HG03103 (cell line): ENCODE results near the gene DKK3.

Source experiments
- ATAC-seq: cut with Tn5 transposase; IDR thresholded peaks from one replicate; pipeline ENCODE4 v1.9.1; 2021; ENCODE audit warnings: low read depth; ENCODE audit not compliant: unreplicated experiment

The DKK3 gene

DNA sequence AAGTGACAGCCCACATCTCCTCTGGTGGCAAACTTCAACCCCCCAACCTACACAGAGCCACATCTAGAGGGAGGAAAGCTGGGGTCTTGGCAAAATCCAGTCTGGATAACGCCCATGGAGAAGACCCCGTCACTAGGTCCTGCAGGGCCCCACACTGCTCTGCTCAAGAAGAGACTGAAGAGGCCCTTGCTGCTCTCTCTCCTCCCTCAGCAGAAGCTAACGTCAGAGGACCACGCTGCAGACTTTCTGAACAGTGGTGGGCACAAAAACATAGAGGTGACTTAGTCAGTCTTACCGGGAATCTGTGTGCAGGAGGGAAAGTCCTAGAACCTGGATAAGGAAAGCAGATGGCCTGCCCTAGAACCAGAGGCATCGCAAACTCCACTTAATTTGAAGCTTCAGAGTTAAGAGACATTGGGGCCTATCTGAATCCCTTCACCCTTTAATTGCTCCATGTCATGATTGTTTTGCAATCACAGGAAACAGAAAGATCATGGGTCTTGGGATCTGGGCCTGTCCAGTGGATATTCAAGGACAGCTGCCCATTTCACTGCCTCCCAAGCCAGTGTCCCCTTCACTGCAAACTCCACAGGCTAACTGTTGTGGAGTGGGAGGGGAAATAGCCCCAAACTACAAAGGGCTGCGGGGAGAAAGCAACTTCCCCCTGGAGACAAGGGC lies 1.7 kb downstream of the DKK3 start:
- no peak for ATAC-seq

DNA sequence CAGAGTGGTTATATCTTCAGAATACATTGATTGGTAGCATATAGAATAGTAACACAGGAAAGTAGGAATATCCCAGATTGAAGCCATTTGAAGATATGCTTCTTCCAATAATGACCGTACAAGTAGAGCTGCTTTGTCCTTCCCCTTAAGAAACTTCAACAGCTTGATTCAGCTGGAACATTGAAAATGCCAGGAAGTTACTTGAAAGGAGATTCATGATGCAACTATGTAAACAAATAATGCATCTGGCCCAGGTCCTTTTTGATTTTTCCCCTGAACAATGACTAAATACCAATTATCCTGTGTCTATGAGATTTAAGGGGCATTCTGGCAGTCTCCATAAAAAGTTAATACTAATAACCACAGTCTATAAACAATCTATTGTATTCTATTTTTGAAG lies 3.0 kb downstream of the DKK3 start:
- no peak for ATAC-seq

DNA sequence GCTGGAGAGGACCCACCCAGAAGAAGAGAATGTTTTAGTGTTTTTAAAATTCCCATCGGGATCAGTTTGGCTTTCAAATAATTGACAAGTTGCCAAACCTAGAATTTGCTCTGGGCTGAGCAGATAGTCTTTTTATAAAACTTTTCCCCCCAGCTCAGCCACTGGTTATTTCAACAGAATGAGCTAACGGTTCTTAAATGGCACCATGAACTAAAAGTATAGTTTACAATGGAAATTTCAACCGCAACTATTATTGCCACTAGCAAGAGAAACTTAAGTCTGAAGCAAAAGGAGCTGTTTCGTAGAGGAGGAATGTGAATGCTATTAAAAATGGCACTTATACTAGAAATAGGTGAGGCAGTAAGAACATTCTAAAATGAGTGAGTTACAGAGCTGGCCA lies 3.4 kb downstream of the DKK3 start:
- ATAC-seq = no peak

DNA sequence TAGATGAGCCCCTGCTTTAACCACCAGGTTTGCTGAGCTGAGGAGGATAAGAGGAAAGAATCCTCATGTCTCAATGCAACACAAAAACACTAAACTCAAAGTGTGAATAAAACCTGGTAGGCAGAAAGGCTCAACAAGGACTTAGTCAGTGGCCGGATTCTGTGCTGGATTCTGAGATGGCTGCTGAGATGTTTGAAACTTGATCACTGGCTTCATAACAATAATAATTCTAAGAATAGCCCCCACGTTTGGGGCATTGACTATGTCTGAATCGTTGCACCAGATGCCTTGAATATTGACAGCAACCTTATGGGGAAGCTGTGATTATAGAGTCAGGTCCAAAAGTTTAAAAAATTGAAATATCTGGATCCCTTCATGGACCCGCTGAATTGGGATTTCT lies 4.6 kb downstream of the DKK3 start:
- no peak for ATAC-seq

DNA sequence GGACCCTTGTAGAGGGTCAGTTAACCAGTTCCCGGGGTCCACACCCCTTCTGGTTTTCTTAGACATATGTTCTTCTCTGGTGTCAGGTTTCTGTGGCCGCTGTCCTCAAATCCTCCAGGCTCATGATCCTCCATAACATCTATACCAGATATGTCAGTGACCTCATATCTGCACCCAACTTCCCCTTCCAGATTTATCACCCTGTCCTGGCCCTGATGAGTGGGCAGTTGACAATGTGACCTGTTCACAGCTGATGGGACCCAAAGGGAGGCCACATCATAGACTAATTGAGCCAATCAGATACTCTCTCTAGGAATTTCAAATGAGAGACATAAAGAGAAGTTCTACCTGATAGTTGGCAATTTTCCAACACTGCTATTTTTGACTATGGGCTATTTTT lies 5.1 kb downstream of the DKK3 start:
- ATAC-seq = no peak

DNA sequence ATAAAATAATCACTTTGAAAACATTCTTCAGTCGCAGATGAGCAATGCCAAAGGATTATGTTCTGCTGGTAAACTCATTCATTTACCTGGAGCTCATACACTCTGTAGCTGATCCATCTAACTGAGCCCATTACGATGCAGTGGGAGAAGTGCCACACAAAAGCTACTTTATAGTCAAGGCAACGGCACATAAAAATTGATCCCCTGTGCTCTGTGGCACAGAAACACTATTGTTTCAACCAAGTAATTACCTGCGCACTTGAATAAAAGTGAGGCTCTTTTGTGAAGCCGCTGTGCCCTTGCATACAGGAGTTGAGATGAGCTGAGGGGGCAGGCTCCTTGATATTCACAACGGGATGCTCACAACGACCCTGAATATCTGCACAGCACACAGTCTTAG lies 7.2 kb downstream of the DKK3 start:
- ATAC-seq = no peak

DNA sequence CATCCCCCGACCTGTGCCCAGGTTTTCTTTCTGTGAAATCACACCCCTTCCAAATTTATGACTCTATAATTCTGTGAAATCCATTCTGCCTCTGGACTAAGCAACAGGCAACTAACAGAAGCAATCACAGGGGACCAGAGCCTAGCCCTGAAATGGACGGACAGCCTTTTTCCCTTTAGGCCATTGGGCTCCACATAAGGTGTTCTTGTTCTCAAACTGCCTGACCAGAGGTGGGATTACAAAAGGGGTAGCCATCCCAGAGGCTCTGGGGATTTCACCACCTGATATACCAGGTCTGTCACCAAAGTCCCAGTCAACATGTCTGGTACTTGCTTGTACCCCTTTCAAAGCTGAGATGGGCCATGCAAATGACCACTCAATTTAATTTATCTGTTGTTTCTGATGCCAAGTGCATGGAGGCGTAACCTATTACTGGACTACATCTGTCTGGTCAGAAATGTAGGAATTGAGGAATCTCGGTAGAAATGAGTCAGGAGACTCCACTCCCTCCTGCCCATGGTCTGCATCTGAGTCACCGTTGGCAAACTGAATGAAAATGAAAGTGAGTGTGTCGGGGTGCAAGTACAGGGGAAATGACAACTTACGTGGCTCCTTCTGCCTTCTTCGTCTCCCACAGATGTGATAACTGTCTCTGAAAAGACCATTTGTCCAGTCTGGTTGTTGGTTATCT lies 10.2 kb downstream of the DKK3 start:
- ATAC-seq = no peak

DNA sequence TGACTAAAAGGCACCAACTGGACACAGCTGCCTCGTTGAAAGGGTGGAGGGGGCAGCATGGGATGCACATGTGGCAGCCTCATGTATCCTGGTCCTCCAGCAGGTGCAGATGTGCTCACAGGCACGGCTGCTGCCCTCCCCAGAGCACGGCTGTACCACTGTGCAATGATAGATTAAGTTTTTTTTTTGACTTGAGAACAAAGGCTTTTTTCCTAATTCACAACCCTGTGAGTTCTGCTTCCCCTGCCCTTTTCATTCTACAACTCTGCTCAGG lies 11.4 kb downstream of the DKK3 start:
- no peak for ATAC-seq

DNA sequence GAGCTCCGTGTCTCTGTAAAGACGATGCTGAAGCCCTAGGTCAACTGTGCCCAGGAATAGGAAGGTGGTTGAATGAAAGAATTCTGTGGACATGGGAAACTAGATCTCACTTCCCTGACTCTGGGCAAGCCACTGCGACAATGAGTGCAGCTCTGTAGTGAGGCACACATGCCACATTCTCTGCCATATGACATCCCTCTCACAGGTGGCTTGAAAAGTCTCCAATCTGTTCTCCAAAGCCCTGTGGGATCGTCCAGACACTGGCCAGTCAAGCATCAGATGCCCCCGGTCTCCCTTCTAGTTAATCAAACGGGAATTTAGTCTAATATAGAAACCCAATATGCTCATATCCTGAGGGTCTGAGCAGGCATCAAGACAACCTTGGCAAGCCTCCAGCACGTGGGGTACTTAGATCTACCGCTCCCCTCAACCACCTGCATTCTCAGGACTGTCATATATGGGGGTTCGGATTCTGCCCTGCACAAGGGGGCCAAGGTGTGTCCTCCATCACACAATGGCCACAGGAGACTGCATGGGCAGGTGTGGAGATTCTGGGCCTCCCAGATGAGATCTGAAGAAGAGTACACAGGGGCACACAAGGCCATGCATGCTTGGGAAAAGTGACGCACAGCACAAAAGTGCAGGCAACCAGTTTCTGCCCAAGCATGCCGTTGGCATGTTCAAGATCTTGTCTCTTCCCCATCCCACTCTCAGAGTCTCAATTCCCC lies 11.9 kb downstream of the DKK3 start:
- no peak for ATAC-seq

DNA sequence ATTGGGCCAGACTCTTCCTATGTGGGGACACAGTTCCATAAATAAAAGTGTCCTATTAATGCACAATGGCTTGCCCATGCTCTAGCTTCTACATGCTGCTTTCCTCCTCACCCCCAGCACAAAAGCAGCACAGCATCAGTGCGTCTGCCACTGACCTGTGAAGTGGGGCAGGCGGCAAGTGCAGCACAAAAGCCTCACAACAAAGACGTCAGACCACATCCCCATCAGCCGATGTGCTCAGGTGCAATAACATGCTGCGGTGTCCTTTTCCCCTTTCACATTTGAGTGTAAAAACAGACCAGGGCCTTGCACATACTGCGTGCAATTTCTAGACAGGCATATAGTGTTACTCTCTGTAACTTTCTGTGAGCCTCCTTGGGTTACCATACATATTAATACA lies 12.8 kb downstream of the DKK3 start:
- no peak for ATAC-seq

DNA sequence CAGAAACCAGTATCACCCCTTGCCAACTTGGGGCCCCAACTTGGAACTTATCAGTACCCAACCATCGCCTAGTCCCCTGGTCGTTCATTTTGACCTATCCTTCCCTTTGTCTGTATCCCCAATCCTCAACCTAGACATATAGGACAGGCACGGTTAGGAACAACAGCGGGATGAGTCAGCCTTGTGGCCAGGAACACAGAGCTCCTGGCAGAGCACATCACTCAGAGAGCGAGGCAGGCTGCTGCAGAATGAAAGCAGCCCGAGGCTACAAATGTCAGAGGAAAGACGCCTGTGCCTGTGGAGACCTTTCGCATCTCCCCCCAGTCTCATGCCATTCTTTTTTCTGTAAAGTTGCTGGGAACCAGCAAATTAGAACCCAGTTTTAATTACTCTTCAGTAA lies 14.6 kb downstream of the DKK3 start:
- ATAC-seq = no peak

DNA sequence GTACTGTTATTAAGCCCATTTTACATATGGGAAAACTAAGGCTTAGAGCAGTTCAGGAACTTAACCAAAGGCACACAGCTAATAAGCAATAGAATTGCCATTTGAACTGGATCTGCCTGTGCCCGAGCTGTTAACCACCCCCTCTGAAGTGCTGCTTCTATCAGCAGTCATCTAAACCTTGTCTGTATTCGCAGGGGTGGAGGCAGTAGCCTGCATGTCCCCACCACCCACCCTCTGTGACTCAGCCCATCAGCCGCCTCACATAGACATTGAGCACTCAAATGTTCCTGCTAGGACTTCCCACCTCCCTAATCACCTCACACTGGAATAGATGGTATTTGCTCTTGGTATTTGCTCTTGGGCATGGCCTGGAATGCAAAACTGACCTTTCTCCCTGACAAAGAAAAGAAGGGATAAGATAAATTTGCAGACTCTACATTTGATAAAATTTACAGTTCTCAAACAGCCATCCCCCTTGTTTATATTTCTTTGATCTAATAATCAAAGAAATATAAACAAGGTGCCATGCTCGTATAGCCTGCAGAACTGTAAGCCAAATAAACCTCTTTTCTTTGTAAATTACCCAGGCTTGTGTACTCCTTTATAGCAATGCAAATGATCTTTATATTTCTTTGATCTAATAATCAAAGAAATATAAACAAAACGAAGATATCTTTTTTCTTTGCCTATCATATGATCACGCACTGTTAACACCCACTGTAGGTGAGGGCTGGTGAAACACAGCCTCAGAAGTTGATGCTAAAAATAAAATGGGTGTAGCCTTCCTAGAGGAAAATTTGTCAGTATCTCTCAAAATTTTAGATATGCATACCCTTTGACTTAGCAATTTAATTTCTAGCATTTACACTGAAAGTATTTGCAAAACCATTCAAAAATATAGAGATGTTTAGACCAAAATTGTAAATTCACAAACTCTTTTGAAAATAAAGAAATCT lies 15.9 kb downstream of the DKK3 start:
- ATAC-seq = no peak

DNA sequence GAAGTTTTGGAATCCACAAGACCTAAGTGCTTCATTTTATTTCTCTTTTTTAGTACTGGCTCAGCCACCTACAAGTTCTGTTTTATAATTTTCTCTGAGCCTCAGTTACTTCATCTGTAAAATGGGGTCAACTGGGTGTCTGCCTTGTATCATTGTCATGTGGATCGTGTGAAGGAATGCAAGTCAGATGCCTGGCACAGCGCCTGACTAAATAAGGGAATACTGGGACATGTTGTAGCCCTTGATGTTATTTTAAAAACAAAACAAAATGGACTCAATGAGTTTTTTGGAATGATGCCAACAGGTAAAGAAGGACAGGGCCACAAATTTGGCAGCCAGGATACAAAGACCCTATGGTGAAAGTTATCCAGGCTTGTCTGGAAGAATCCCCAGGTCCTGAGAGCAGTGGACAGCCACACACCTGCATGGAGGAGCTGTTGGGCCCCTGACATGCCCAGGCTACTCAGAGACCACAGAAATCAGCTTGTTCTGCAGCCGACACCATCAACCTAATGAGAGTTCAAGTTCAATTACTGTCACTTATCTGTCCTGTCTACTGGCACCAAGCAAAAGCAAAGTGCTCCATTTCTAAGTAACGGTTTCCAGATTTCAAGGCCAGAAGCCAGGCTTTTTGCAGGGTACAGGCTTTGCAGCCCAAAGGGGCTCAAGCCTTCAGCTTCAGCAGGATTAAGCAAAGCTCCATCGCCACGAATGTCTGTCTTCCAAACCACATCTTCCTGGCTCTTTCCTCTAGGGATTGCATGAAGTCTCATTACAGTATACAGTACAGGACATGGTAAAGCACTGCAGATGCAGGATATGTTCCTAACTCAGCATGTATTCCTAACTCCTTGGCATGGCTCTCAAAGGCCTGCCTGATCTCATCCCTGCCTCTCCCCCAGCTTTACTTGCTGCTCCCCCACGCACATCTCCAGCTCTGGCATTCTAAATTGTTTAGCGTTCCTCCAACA lies 18.4 kb downstream of the DKK3 start:
- ATAC-seq = no peak

DNA sequence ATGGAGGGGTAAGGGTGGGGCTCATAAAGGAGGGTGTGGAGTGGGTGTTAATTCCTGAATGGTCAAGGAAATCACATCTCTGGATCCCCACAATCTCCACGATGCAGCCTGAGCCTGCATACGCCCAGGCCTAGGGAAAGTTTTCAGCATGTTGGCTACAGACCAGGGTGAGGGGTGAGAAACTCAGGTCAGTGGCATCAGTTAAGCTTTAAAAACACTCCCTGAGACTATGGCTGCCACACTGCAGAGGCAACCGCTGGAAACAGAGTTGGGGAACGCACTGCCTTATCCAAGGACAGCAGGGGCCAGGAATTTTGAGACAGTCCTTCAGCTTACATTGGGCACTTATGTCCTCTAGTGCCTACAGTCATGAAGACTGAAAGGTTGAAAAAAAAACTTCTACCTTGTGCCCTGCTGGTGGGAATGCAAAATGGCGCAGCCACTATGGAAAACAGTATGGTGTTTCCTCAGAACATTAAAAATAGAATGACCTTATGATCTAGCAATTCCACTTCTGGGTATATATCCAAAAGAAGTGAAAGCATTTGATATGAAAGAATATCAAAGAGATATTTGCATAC lies 19.7 kb downstream of the DKK3 start:
- no peak for ATAC-seq

DNA sequence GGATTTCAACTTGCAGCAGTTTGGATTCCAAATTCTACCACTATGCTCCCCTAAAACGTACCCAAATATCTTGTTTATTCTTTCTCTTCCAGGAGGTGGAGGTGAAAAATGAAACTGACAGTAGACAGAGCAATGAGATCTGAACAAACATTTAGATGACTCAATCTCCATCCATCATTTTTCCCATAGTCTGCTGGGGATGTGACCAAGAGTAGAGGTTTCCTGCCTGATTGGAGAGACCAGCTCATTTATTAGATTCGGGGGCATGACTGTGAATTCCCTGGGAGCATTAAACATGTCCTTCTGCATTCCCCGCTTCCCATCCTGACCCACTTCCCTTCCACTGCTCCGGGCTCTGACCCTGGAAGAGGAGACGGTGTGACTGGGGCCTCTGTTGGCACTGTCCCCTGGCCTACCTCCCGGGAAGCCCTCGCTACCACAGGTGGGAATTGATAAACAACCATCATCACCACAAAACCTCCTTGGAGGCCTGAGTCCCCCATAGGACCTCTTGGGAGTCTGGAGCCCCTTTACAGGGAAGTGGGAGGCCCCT lies 20.3 kb downstream of the DKK3 start:
- no peak for ATAC-seq

DNA sequence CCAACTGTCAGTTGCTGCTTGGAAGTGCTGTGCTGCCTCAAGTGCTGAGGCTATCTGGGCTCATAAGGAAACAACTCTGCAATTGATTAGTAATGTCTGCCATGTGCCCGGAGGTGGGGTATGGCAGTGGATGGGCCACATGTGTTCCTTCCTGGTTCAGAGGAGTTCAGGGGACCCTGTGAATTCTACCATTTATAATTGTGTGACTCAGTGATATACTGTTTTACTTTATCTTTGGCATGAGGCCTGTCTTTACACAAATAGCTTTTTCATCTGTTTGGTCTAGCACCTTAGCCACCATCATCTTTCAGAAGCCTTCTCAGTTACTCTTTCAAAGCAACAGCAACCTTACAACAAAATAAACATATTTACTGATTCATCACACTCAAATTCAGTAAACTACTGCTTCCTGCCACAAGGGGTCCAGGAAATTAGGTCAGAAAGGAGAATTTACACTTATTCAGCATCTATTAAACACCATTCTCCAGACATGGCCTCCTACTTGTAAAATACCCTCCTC lies 20.9 kb downstream of the DKK3 start:
- no peak for ATAC-seq

DNA sequence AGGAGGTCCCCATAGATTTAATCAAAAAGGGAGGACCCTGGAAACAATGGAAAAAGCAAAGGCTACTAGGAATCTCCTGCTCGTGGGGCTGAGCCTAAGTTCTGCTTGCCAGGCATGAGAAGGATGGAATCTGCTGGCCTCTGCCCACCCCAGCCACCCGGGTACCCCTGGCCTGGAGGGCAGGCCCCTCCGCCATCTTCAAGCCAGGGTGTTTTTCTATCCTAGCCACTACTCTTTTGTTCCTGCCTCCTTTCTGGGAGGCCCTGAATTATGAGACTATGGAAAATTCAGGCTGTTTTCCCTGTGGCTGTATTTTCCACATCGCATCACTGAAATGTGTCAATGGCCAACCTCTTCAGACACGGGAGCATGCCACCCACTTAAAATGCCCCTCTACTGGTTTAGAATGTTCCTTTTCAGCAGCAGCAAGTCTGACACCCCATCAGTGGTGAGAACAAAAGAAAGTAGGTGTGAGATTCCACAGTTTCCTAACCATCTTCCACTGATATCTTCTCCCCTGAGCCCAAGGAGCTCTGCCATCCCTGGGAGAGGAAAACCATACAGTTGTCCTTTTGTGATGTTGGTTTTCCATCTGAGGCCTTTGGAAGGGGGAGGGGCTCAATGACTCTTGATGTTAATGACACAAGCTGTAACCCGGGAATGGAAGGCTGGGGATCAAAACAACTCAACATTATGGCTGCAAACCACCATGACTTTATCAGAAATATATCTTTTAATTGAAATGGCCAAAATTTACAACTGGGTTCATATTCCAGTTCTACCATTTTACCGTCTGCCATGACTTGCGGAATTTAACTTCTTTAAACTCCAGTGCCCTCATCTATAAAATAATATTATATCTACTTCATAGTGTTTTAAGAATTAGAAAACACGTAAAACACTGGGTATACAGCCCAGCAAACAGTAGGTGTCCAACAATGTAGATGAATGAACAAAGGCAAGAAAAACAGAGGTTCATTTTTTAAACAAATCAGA lies 22.2 kb downstream of the DKK3 start:
- ATAC-seq = no peak
